ENCODE measurements around the gene ACP2.
A peak's percentile ranks its signal among the peaks of the same experiment; 100 is the strongest.

The ACP2 gene

GRCh38 chr11:47271328-47271727, 22.7 kb upstream of the ACP2 start:
- CTCF ChIA-PET, result interaction anchor here (0.6 to 1.0 kb wide), 4 partner anchors 9 to 84 kb away, joined by 3 to 4 read pairs (median 3); partner anchors contain the start of gene NR1H3
- DNase-seq (ENCODE audit: extremely low spot score), result no peak
- POLR2A ChIA-PET, result interaction anchor here (0.7 to 2.2 kb wide), 6 partner anchors 9 to 83 kb away, joined by 4 to 9 read pairs (median 5); partner anchors contain the start of gene DDB2
- no peak for TF ChIP-seq SUZ12 (IDR thresholded peaks at IDR 0.05)
- TF ChIP-seq ARNT (IDR thresholded peaks at IDR 0.05), result no peak
- no peak for TF ChIP-seq CTBP1 (IDR thresholded peaks at IDR 0.05; ENCODE audit: borderline replicate concordance)
- TF ChIP-seq HDGF (IDR thresholded peaks at IDR 0.05; ENCODE audit: borderline replicate concordance), result no peak
- no peak for TF ChIP-seq PKNOX1 (IDR thresholded peaks at IDR 0.05)
- TF ChIP-seq ELF4 (IDR thresholded peaks at IDR 0.05), result no peak
- no peak for TF ChIP-seq TARDBP (IDR thresholded peaks at IDR 0.05)
- no peak for TF ChIP-seq L3MBTL2 (conservative IDR thresholded peaks at IDR 0.05)
- TF ChIP-seq BHLHE40 (IDR thresholded peaks at IDR 0.05; ENCODE audit: borderline replicate concordance), result no peak
- no peak for TF ChIP-seq FOXM1 (IDR thresholded peaks at IDR 0.05; ENCODE audit: borderline replicate concordance)
- no peak for TF ChIP-seq LEF1 (IDR thresholded peaks at IDR 0.05; ENCODE audit: borderline replicate concordance)
- no peak for TF ChIP-seq NFRKB (IDR thresholded peaks at IDR 0.05)
- TF ChIP-seq FOXA1 (IDR thresholded peaks at IDR 0.05), result no peak

DNA sequence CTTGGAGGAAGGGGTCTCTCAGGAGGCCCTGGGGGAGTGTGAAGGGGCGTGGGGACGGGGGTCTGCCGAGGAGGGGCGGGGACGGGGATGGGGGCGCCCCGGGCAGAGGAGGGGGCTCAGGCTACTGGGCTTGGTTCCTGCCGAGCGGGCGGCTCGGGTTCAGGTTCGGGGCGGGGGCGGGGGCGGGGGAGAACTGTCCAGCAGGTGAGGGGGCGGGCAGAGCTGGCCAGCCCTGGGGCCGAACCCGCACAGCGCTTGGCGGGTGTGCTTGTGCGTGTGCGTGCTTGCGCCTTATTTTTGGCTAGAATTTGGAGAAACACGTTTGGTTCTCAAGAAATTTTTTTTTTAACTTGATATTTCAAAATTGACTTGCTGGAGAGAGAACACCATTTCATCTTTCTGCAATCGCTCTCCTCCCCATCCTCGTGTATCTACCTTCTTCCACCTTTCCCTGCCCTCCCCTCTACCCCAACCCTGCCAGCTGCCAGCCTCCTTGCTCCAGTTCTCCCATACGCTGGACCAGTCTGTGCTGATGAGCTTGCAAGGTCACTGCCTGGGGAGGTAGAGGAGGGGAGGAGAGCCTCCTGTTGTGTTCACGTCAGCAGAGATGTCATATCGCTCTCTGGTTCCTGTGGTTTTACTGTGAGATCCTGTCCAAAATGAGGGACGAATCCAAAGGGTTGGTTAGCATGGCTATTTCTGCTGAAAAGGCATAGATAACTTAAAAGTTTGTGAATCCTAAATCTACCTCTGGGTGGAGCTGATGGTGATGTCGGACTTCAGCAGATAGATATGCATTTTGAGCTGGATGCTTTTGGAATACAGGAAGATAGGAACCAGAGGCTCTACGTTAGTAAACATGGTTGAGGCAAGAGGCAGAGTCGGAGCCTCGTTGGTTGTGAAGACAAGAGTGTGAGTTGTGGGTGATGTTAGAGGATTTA, 22.0 kb upstream of the ACP2 start:
- ChIA-PET CTCF (interaction anchor here (0.6 to 1.0 kb wide), 4 partner anchors 10 to 84 kb away, joined by 3 to 4 read pairs (median 3); partner anchors contain the start of gene NR1H3), POLR2A (interaction anchor here (0.7 to 2.2 kb wide), 7 partner anchors 10 to 84 kb away, joined by 4 to 9 read pairs (median 5); partner anchors contain the start of genes ACP2 and DDB2)
- DNase-seq (ENCODE audit: extremely low spot score), result peak; percentile 38
- TF ChIP-seq FOXM1 (IDR thresholded peaks at IDR 0.05; ENCODE audit: borderline replicate concordance) (no peak), TARDBP (IDR thresholded peaks at IDR 0.05) (no peak), SUZ12 (IDR thresholded peaks at IDR 0.05) (no peak), ELF4 (IDR thresholded peaks at IDR 0.05) (no peak), L3MBTL2 (conservative IDR thresholded peaks at IDR 0.05) (no peak), ZNF384 (IDR thresholded peaks at IDR 0.05) (no peak), HDGF (IDR thresholded peaks at IDR 0.05; ENCODE audit: borderline replicate concordance) (no peak), BHLHE40 (IDR thresholded peaks at IDR 0.05; ENCODE audit: borderline replicate concordance) (no peak)

- POLR2A ChIA-PET, result interaction anchor here (1.0 to 2.2 kb wide), 3 partner anchors 21 to 82 kb away, joined by 4 to 9 read pairs (median 5); partner anchors contain the start of genes ACP2 and DDB2
- CTCF ChIA-PET, result no interaction called here
- TF ChIP-seq SP1 (IDR thresholded peaks at IDR 0.05), result no peak
- no peak for TF ChIP-seq BHLHE40 (IDR thresholded peaks at IDR 0.05; ENCODE audit: borderline replicate concordance)
- TF ChIP-seq ARNT (IDR thresholded peaks at IDR 0.05), result no peak
- TF ChIP-seq TARDBP (IDR thresholded peaks at IDR 0.05), result no peak
- no peak for TF ChIP-seq FOXA1 (IDR thresholded peaks at IDR 0.05)
- TF ChIP-seq NFRKB (IDR thresholded peaks at IDR 0.05), result no peak
- no peak for TF ChIP-seq FOXM1 (IDR thresholded peaks at IDR 0.05; ENCODE audit: borderline replicate concordance)
- TF ChIP-seq PKNOX1 (IDR thresholded peaks at IDR 0.05), result no peak
- TF ChIP-seq SUZ12 (IDR thresholded peaks at IDR 0.05), result no peak
- TF ChIP-seq LEF1 (IDR thresholded peaks at IDR 0.05; ENCODE audit: borderline replicate concordance), result no peak
- no peak for TF ChIP-seq FOXK2 (IDR thresholded peaks at IDR 0.05)
- no peak for TF ChIP-seq ZNF384 (IDR thresholded peaks at IDR 0.05)
- no peak for TF ChIP-seq CTBP1 (IDR thresholded peaks at IDR 0.05; ENCODE audit: borderline replicate concordance)
- no peak for TF ChIP-seq L3MBTL2 (conservative IDR thresholded peaks at IDR 0.05)
- no peak for TF ChIP-seq HDGF (IDR thresholded peaks at IDR 0.05; ENCODE audit: borderline replicate concordance)
- TF ChIP-seq ELF4 (IDR thresholded peaks at IDR 0.05), result no peak
- DNase-seq (ENCODE audit: extremely low spot score), result peak; percentile 84
Observed at GRCh38 chr11:47269829-47270305, 21.3 kb upstream of the ACP2 start, which contains the start of gene MADD. TSS of gene MADD (plus strand) at chr11:47270133.

- TF ChIP-seq BHLHE40 (IDR thresholded peaks at IDR 0.05; ENCODE audit: borderline replicate concordance), result peak; percentile 73
- peak; percentile 55 for TF ChIP-seq PKNOX1 (IDR thresholded peaks at IDR 0.05)
- peak; percentile 94 for TF ChIP-seq L3MBTL2 (conservative IDR thresholded peaks at IDR 0.05)
- TF ChIP-seq ZNF384 (IDR thresholded peaks at IDR 0.05), result no peak
- no peak for TF ChIP-seq SP1 (IDR thresholded peaks at IDR 0.05)
- ChIA-PET CTCF (interaction anchor here (1.2 kb wide), 1 partner anchor 90 kb away, joined by 3 read pairs; no protein-coding TSS in a partner anchor), POLR2A (interaction anchor here (1.0 to 2.2 kb wide), 3 partner anchors 10 to 54 kb away, joined by 3 to 9 read pairs (median 8); partner anchors contain the start of genes ACP2 and DDB2)
- DNase-seq (ENCODE audit: extremely low spot score), result peak; percentile 92
Observed at GRCh38 chr11:47269002-47269828, 20.6 kb upstream of the ACP2 start.
